Measurements from ENCODE around the gene RRP12.

GRCh38 chr10:97321804-97322190, 79.3 kb downstream of the RRP12 start:
- no peak for TF ChIP-seq CTCF (IDR thresholded peaks at IDR 0.05)
- no peak for TF ChIP-seq POLR2A (IDR thresholded peaks at IDR 0.05)

Data from heart left ventricle (tissue), 13 donors.